T-cell (primary cell): ENCODE measurements around the gene RGPD8. TPM values are rescaled to one million over a fixed set of nuclear protein-coding genes. Genes with fewer than 3 reads are reported as not detected.

Source experiments
- ATAC-seq, 4 experiments: fragments of 200-7000 bp in 3 of 4; fragments of 150-1000 bp in 1 of 4; cut with Tn5 transposase; replicated peaks in 1 of 4; 1 replicate in 3 of 4; 2 replicates in 1 of 4; pipeline ENCODE4 v1.10.0; 2021; ENCODE audit warnings: moderate library complexity in 3 of 4, mild to moderate bottlenecking in 2 of 4, moderate number of reproducible peaks in 1 of 4
- CTCF ChIA-PET, 2 donors: fragments of 300-600 bp; sonication (Branson Sonifier 250); formaldehyde crosslinking; loops; one replicate each; lab custom pipeline; 2022; ENCODE audit warnings: antibody characterized with exemption in 2 of 2; lab: Charles Lee
- POLR2A ChIA-PET, 2 donors: fragments of 300-600 bp; sonication (Branson Sonifier 250); formaldehyde crosslinking; loops; one replicate each; lab custom pipeline; 2022; ENCODE audit warnings: antibody characterized with exemption in 2 of 2; lab: Charles Lee
- DNase-seq, 35 experiments: peaks; one replicate each; pipeline versions ENCODE4 v3.0.0 to v3.0.0-alpha.2; 2013 to 2023
- H3K27ac ChIP-seq: one replicate; pipeline ENCODE4 v1.5.1; 2013; ENCODE audit warnings: low read length
- H3K27me3 ChIP-seq, 2 experiments: replicated peaks in 1 of 2; 1 replicate in 1 of 2; 2 replicates in 1 of 2; pipeline versions ENCODE4 v1.6.1 to v1.7.0; 2013; ENCODE audit warnings: low read length in 1 of 2, mixed read lengths in 1 of 2; ENCODE audit not compliant: control insufficient read depth in 2 of 2, insufficient read depth in 2 of 2; ENCODE audit errors: extremely low read depth in 1 of 2
- H3K36me3 ChIP-seq, 2 donors: 1 replicate in 1 of 2; 2 replicates in 1 of 2; pipeline versions ENCODE4 v1.6.1 to v1.7.0; 2013; ENCODE audit warnings: low read length in 1 of 2; ENCODE audit not compliant: control insufficient read depth in 2 of 2, insufficient read depth in 1 of 2; ENCODE audit errors: extremely low read depth in 1 of 2
- H3K4me1 ChIP-seq, 2 experiments: 1 replicate in 1 of 2; 2 replicates in 1 of 2; pipeline versions ENCODE4 v1.6.1 to v1.7.0; 2013; ENCODE audit warnings: low read length in 2 of 2, mixed read lengths in 1 of 2; ENCODE audit not compliant: insufficient read depth in 2 of 2, control insufficient read depth in 1 of 2; ENCODE audit errors: extremely low read depth in 1 of 2
- H3K4me3 ChIP-seq, 2 donors: 1 replicate in 1 of 2; 2 replicates in 1 of 2; pipeline versions ENCODE4 v1.5.1 to v1.7.0; 2013; ENCODE audit warnings: mild to moderate bottlenecking in 2 of 2, low read length in 1 of 2, moderate library complexity in 1 of 2; ENCODE audit not compliant: control insufficient read depth in 1 of 2; ENCODE audit errors: extremely low read depth in 1 of 2
- H3K9me3 ChIP-seq: 2 replicates; pipeline ENCODE4 v1.7.0; 2013
- H3K27ac Mint-ChIP-seq, 2 donors: one replicate each; pipeline ENCODE4 v1.8.0; 2020 to 2021; ENCODE audit warnings: mild to moderate bottlenecking in 2 of 2, mixed read lengths in 2 of 2
- H3K27me3 Mint-ChIP-seq, 2 donors: one replicate each; pipeline ENCODE4 v1.8.0; 2021 to 2022; ENCODE audit warnings: mixed read lengths in 2 of 2
- H3K36me3 Mint-ChIP-seq: one replicate; pipeline ENCODE4 v1.8.0; 2021; ENCODE audit warnings: mixed read lengths
- H3K4me1 Mint-ChIP-seq, 3 donors: one replicate each; pipeline ENCODE4 v1.8.0; 2020 to 2022; ENCODE audit warnings: mixed read lengths in 3 of 3, mild to moderate bottlenecking in 1 of 3
- H3K4me3 Mint-ChIP-seq, 3 donors: one replicate each; pipeline ENCODE4 v1.8.0; 2020 to 2022; ENCODE audit warnings: mild to moderate bottlenecking in 3 of 3, mixed read lengths in 3 of 3, moderate library complexity in 3 of 3
- H3K9me3 Mint-ChIP-seq, 3 donors: one replicate each; pipeline ENCODE4 v1.8.0; 2020 to 2022; ENCODE audit warnings: mixed read lengths in 3 of 3
- WGBS: methylation state at CpG from one replicate; pipeline ENCODE4 v1.1.5; 2013; ENCODE audit warnings: missing lambda C conversion rate; ENCODE audit not compliant: insufficient coverage; 5-methylcytosine and 5-hydroxymethylcytosine counted together
- total RNA-seq, 35 experiments: library from RNA in 6 of 35; stranded (reverse) in 6 of 35; fragments of 120-200 nt in 1 of 35; gene quantifications; one replicate each; pipeline versions ENCODE4 v1.2.1 to v1.2.4 and lab custom pipeline; 2013 to 2026

RGPD8 gene
- total RNA-seq, 5 donors from 2014 or later (not counting 1 experiment from before 2014, with no cell fraction given): 10.8 to 61.4 (median 20.7) TPM

- peak overlapping the region; percentile 94 to 97 (median 97) for H3K4me3 Mint-ChIP-seq
- H3K36me3 Mint-ChIP-seq: no peaks in the 10 kb centered on the region
- POLR2A ChIA-PET: interaction anchor here in 1 of 2 donors (0.6 kb wide), 2 partner anchors 23 to 42 kb away, joined by 3 read pairs; no protein-coding TSS in a partner anchor
- peaks cover 0 to under 1% of the 10 kb centered on the region in 2 donors for H3K36me3 ChIP-seq
- H3K27ac ChIP-seq: no peak overlapping the region
- ATAC-seq (peak in 1 of 4 experiments; percentile 19), DNase-seq (peak in 12 of 35 experiments; percentile 2 to 60 (median 11))
- peak overlapping the region; percentile 89 to 94 for H3K27ac Mint-ChIP-seq
- H3K4me1 Mint-ChIP-seq: peaks cover 24 to 28% (median 24%) of the 10 kb centered on the region in 3 donors
- peaks cover 10 to 19% of the 10 kb centered on the region in 2 experiments for H3K4me1 ChIP-seq
- peak overlapping the region; percentile 57 to 68 for H3K4me3 ChIP-seq
- CTCF ChIA-PET: interaction anchor here (0.6 to 2.6 kb wide), 9 partner anchors 8 to 274 kb away, joined by 3 to 18 read pairs (median 4); no protein-coding TSS in a partner anchor
- H3K9me3 ChIP-seq: no peaks in the 10 kb centered on the region
- H3K9me3 Mint-ChIP-seq: no peaks in the 10 kb centered on the region
- no peaks in the 10 kb centered on the region for H3K27me3 ChIP-seq
- no peaks in the 10 kb centered on the region for H3K27me3 Mint-ChIP-seq
- WGBS: 7% methylated on average over 20 of the region's 20 CpGs
Observed at GRCh38 chr2:112480530-112481049, 47.1 kb upstream of the RGPD8 start.

DNA sequence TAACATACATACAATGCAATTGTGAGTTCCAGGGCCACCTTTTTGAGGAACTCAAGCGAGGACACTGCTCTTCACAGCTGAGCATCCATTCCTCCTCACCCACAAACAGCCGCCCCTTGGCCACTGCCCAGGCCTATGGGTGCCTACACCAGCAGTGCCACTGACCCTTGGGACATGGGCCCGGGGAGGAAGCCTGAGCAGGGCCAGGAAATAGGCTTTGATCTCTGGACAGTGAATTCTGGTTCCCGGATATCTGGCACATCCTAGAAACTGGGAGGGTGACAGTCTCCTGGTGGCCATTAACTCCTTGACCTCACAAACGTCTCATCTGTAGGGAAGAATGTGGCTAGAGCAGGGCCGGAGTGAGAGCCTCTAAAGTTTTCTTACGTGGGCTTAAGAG lies 43.0 kb upstream of the RGPD8 start:
- Mint-ChIP-seq H3K4me3 (no peak overlapping the region), H3K4me1 (peaks cover 8 to 12% (median 9%) of the 10 kb centered on the region in 3 donors), H3K9me3 (no peaks in the 10 kb centered on the region), H3K27ac (no peak overlapping the region), H3K27me3 (no peaks in the 10 kb centered on the region), H3K36me3 (no peaks in the 10 kb centered on the region)
- Histone ChIP-seq H3K9me3 (no peaks in the 10 kb centered on the region), H3K27ac (no peak overlapping the region), H3K4me1 (peaks cover 3 to 10% of the 10 kb centered on the region in 2 experiments), H3K4me3 (no peak overlapping the region), H3K27me3 (no peaks in the 10 kb centered on the region), H3K36me3 (no peaks in the 10 kb centered on the region)
- CTCF ChIA-PET: no interaction called here
- DNase-seq (no peak), ATAC-seq (no peak)
- 93% methylated on average over 3 of the region's 7 CpGs for WGBS
- POLR2A ChIA-PET: no interaction called here

DNA sequence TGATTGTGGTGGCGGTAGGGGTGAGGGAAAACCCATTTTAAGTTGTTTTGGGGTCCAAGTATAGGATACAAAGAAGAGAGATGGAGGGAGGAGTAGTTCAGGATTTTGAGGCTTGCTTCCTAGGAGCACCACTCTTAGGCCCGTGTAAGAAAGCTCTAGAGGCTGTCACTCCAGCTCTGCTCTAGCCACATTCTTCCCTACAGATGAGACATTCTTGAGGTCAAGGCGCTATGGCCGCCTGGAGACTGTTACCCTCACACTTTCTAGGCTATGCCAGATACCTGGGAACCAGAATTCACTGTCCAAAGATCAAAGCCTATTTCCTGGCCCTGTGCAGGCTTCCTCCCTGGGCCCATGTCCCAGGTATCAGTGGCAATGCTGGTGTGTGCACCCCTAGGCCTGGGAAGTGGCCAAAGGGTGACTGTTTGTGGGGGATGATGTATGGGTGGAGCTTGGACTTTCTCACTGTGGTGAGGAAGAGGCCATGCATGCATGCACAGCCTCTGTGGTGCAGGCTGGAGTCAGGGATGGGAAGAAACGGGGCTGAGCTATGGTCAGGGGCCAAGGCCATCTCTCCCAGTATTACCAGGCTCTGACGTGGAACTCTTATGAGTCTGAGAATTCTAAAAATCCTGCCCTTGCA lies 41.5 kb upstream of the RGPD8 start:
- no peaks in the 10 kb centered on the region for H3K4me1 ChIP-seq
- H3K9me3 ChIP-seq: no peaks in the 10 kb centered on the region
- no peak for ATAC-seq
- 87% methylated on average over 5 of the region's 6 CpGs for WGBS
- Mint-ChIP-seq H3K4me3 (no peak overlapping the region), H3K9me3 (no peaks in the 10 kb centered on the region), H3K4me1 (no peaks in the 10 kb centered on the region), H3K36me3 (no peaks in the 10 kb centered on the region), H3K27me3 (no peaks in the 10 kb centered on the region), H3K27ac (no peak overlapping the region)
- no peak for DNase-seq
- no peak overlapping the region for H3K27ac ChIP-seq
- no peak overlapping the region for H3K4me3 ChIP-seq
- CTCF ChIA-PET: no interaction called here
- no peaks in the 10 kb centered on the region for H3K27me3 ChIP-seq
- H3K36me3 ChIP-seq: no peaks in the 10 kb centered on the region
- POLR2A ChIA-PET: interaction anchor here in 1 of 2 donors (0.7 kb wide), 1 partner anchor 22 kb away, joined by 5 read pairs; no protein-coding TSS in a partner anchor

DNA sequence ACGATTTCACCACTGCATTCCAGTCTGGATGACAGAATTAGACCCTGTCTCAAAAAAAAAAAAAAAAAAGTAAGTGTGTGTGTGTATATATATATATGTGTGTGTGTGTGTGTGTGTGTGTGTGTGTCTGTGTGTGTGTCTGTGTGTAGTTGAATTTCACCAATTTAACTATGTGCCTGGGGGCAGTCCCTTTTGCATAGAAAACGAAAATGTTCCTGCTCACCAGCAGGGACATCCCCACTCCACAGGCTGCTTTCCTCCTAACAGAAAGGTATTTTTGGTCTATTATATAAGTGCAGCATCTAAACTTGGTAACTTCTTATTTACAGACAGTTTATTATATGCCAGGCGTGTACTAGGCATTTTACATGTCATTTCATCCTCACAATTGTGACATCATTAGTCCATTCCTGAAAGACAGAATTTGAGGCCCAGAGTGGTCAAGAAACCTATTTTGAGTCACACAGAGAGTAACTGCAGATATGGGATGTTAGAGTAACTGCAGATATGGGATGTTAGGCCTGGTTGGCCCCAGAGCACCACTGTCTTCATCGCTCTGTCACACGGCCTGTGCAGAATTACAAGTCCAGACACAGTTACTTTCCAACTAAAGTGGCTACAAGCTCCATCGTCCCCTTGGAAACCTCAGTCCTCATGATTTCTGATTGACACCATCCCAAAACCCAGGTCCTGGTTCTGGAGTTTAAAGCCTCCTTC lies 39.3 kb upstream of the RGPD8 start:
- no peaks in the 10 kb centered on the region for H3K36me3 ChIP-seq
- H3K4me1 ChIP-seq: no peaks in the 10 kb centered on the region
- POLR2A ChIA-PET: interaction anchor here in 1 of 2 donors (0.7 kb wide), 1 partner anchor 477 kb away, joined by 4 read pairs; no protein-coding TSS in a partner anchor

GRCh38 chr2:112465382-112465781 lies 31.9 kb upstream of the RGPD8 start:
- no CpG with 5 or more reads among the region's 3 CpGs for WGBS

More for the DNA sequence above, 39.3 kb upstream of the RGPD8 start:
- Mint-ChIP-seq H3K27ac (no peak overlapping the region), H3K4me1 (no peaks in the 10 kb centered on the region), H3K9me3 (no peaks in the 10 kb centered on the region), H3K4me3 (no peak overlapping the region), H3K27me3 (peaks cover 0 to 2% of the 10 kb centered on the region in 2 donors), H3K36me3 (no peaks in the 10 kb centered on the region)
- Histone ChIP-seq H3K9me3 (no peaks in the 10 kb centered on the region), H3K4me3 (no peak overlapping the region), H3K27me3 (no peaks in the 10 kb centered on the region), H3K27ac (no peak overlapping the region)
- 97% methylated on average over 3 of the region's 6 CpGs for WGBS
- CTCF ChIA-PET: no interaction called here
- DNase-seq: no peak
- no peak for ATAC-seq

DNA sequence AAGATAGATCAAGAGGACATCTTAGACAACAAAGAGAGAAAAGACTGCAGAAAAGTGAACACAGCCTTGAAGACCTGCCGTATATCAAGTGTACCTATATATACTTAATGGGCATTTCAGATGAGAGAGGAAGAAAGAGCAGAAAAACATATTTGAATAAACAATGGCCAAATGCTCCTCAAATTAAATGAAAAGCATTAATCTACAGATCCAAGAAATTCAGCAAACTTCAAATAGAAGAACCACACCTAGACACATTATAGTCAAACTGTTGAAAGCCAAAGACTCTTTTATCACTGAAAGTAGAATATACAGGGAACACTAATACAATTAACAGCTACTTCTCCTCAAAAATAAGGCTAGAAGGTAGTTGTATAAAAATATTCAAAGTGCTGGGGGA lies 29.8 kb upstream of the RGPD8 start:
- Histone ChIP-seq H3K36me3 (no peaks in the 10 kb centered on the region), H3K4me1 (no peaks in the 10 kb centered on the region), H3K27me3 (peaks cover 0 to 10% of the 10 kb centered on the region in 2 experiments), H3K4me3 (no peak overlapping the region), H3K27ac (no peak overlapping the region), H3K9me3 (no peaks in the 10 kb centered on the region)
- H3K9me3 Mint-ChIP-seq: no peaks in the 10 kb centered on the region
- peaks cover 7 to 18% of the 10 kb centered on the region in 2 donors for H3K27me3 Mint-ChIP-seq
- ChIA-PET CTCF (no interaction called here), POLR2A (no interaction called here)
- peaks cover 4% of the 10 kb centered on the region for H3K36me3 Mint-ChIP-seq
- WGBS: no CpG with 5 or more reads among the region's 1 CpG
- DNase-seq: no peak
- no peak for ATAC-seq
- H3K27ac Mint-ChIP-seq: no peak overlapping the region
- H3K4me1 Mint-ChIP-seq: no peaks in the 10 kb centered on the region
- no peak overlapping the region for H3K4me3 Mint-ChIP-seq

More at GRCh38 chr2:112465382-112465781, 31.9 kb upstream of the RGPD8 start:
- Histone ChIP-seq H3K27ac (no peak overlapping the region), H3K27me3 (peaks cover 0 to 9% of the 10 kb centered on the region in 2 experiments), H3K4me3 (no peak overlapping the region), H3K9me3 (no peaks in the 10 kb centered on the region), H3K36me3 (no peaks in the 10 kb centered on the region), H3K4me1 (no peaks in the 10 kb centered on the region)
- Mint-ChIP-seq H3K27ac (no peak overlapping the region), H3K36me3 (peaks cover 4% of the 10 kb centered on the region), H3K4me1 (no peaks in the 10 kb centered on the region), H3K27me3 (peaks cover 7 to 18% of the 10 kb centered on the region in 2 donors), H3K9me3 (no peaks in the 10 kb centered on the region), H3K4me3 (no peak overlapping the region)
- ChIA-PET CTCF (no interaction called here), POLR2A (interaction anchor here in 1 of 2 donors (0.7 kb wide), 1 partner anchor 754 kb away, joined by 3 read pairs; no protein-coding TSS in a partner anchor)
- ATAC-seq: no peak
- DNase-seq: no peak
